GM12878 (cell line): ENCODE measurements around the gene SYT1. TPM values are rescaled to one million over a fixed set of nuclear protein-coding genes. Genes with fewer than 3 reads are reported as not detected.

ENCODE experiments used
- ATAC-seq: fragments of 200-7000 bp; cut with Tn5 transposase; 3 replicates; pipeline ENCODE4 v1.9.1; 2020; ENCODE audit warnings: mild to moderate bottlenecking, moderate library complexity
- BruUV-seq: library from RNA; stranded (reverse); fragments of 400-500 nt; replicated peaks from 2 replicates; lab custom pipeline; 2021; lab: Mats Ljungman, UMichigan
- CTCF ChIA-PET: fragments of 300-600 bp; sonication (Branson Sonifier 250); formaldehyde crosslinking; extraction: SDS; loops from one replicate; lab custom pipeline; 2021; ENCODE audit warnings: inconsistent platforms; lab: Yijun Ruan, JAX
- POLR2A ChIA-PET: fragments of 350-600 bp; formaldehyde crosslinking; extraction: SDS; loops from one replicate; lab custom pipeline; 2021; ENCODE audit warnings: inconsistent platforms; lab: Charles Lee
- RAD21 ChIA-PET: fragments of 300-600 bp; sonication (Branson Sonifier 250); formaldehyde crosslinking; loops from one replicate; lab custom pipeline; 2023; ENCODE audit warnings: antibody characterized with exemption; ENCODE audit not compliant: unreplicated experiment; lab: Charles Lee
- SMC1A ChIA-PET: fragments of 300-600 bp; sonication (Branson Sonifier 250); formaldehyde crosslinking; loops from one replicate; lab custom pipeline; 2023; ENCODE audit not compliant: unreplicated experiment, uncharacterized antibody; lab: Charles Lee
- DNase-seq: peaks from one replicate; pipeline ENCODE4 v3.0.0-alpha.2; 2011; ENCODE audit warnings: low read depth, low spot score
- FAIRE-seq: peaks from 3 replicates; lab custom pipeline; 2011; peaks lifted over from hg19 to GRCh38; lab: Jason Lieb, UNC
- H2AFZ ChIP-seq: 2 replicates; pipeline ENCODE4 v1.6.0; 2011; ENCODE audit warnings: low read depth, low read length, control low read depth; ENCODE audit not compliant: control insufficient read depth
- H3K27ac ChIP-seq: 2 replicates; pipeline ENCODE4 v1.5.1; 2011; ENCODE audit warnings: control low read depth; ENCODE audit not compliant: control insufficient read depth, insufficient read depth
- H3K27me3 ChIP-seq, 2 experiments: replicated peaks in 1 of 2; 2 replicates each; pipeline versions ENCODE4 v1.6.0 to v1.6.1; 2011; ENCODE audit warnings: low read length in 1 of 2; ENCODE audit not compliant: control insufficient read depth in 2 of 2, insufficient read depth in 2 of 2
- H3K36me3 ChIP-seq, 2 experiments: 2 replicates each; pipeline ENCODE4 v1.5.1; 2011; ENCODE audit warnings: low read length in 1 of 2; ENCODE audit not compliant: control insufficient read depth in 2 of 2, insufficient read depth in 2 of 2
- H3K4me1 ChIP-seq: 2 replicates; pipeline ENCODE4 v1.6.1; 2011; ENCODE audit warnings: mild to moderate bottlenecking, low read length, moderate library complexity, mixed read lengths; ENCODE audit not compliant: control insufficient read depth, insufficient read depth
- H3K4me2 ChIP-seq: 2 replicates; pipeline ENCODE4 v1.6.0; 2011; ENCODE audit warnings: control low read depth; ENCODE audit not compliant: control insufficient read depth, insufficient read depth
- H3K4me3 ChIP-seq: fragments of 200-600 bp; sonication (generic); 2 replicates; pipeline ENCODE4 v1.5.1; 2016
- H3K79me2 ChIP-seq: 2 replicates; pipeline ENCODE4 v1.6.0; 2011; ENCODE audit warnings: low read length; ENCODE audit not compliant: control insufficient read depth, insufficient read depth
- H3K9ac ChIP-seq: 2 replicates; pipeline ENCODE4 v1.8.0; 2011; ENCODE audit warnings: low read length, control low read depth, mixed read lengths; ENCODE audit not compliant: control insufficient read depth, insufficient read depth
- H3K9me3 ChIP-seq: replicated peaks from 3 replicates; pipeline ENCODE4 v1.5.1; 2011; ENCODE audit warnings: mild to moderate bottlenecking, low read length; ENCODE audit not compliant: control insufficient read depth, insufficient read depth
- H4K20me1 ChIP-seq: 2 replicates; pipeline ENCODE4 v1.6.0; 2011; ENCODE audit not compliant: control insufficient read depth, insufficient read depth
- CEBPB ChIP-seq, 2 experiments: fragments of 150-350 bp in 1 of 2; IDR thresholded peaks; 2 replicates each; pipeline ENCODE4 v1.6.1; 2012 to 2014; ENCODE audit warnings: low read depth in 2 of 2, low read length in 2 of 2, borderline replicate concordance in 1 of 2, inconsistent platforms in 1 of 2
- CREM ChIP-seq: IDR thresholded peaks from 2 replicates; pipeline ENCODE4 v1.6.1; 2014; ENCODE audit warnings: antibody characterized with exemption, low read depth
- EGR1 ChIP-seq, 2 experiments: IDR thresholded peaks; 1 replicate in 1 of 2; 2 replicates in 1 of 2; pipeline ENCODE4 v1.6.1; 2011 to 2012; ENCODE audit warnings: low read depth in 2 of 2, low read length in 2 of 2, borderline replicate concordance in 1 of 2, mild to moderate bottlenecking in 1 of 2, moderate library complexity in 1 of 2
- NFYB ChIP-seq: IDR thresholded peaks from 2 replicates; pipeline ENCODE4 v1.6.1; 2011; ENCODE audit warnings: low read depth, mild to moderate bottlenecking, low read length, improper control_type of control experiment, moderate library complexity; ENCODE audit not compliant: insufficient read depth
- NR2F1 ChIP-seq: fragments of 450-650 bp; conservative IDR thresholded peaks from 2 replicates; pipeline ENCODE4 v1.6.1; 2017; ENCODE audit warnings: mild to moderate bottlenecking
- RB1 ChIP-seq: fragments of 450-650 bp; formaldehyde crosslinking; IDR thresholded peaks from 2 replicates; pipeline ENCODE4 v1.6.1; 2017; ENCODE audit warnings: mild to moderate bottlenecking, borderline replicate concordance
- RELA ChIP-seq: fragments of 450-650 bp; IDR thresholded peaks from 2 replicates; pipeline ENCODE4 v1.8.0; 2014; ENCODE audit warnings: borderline replicate concordance; ENCODE audit not compliant: partially characterized antibody
- SMAD5 ChIP-seq: IDR thresholded peaks from 2 replicates; pipeline ENCODE4 v1.6.1; 2016; ENCODE audit warnings: antibody characterized with exemption, low read depth
- SREBF1 ChIP-seq: IDR thresholded peaks from 2 replicates; pipeline ENCODE4 v1.6.1; 2012; ENCODE audit warnings: mild to moderate bottlenecking, low read length
- SREBF2 ChIP-seq: IDR thresholded peaks from 2 replicates; pipeline ENCODE4 v1.6.1; 2012; ENCODE audit warnings: mild to moderate bottlenecking, low read length
- STAT3 ChIP-seq: IDR thresholded peaks from 2 replicates; pipeline ENCODE4 v1.6.1; 2011; ENCODE audit warnings: low read depth, low read length, improper control_type of control experiment
- YBX1 ChIP-seq: fragments of 450-650 bp; IDR thresholded peaks from 2 replicates; pipeline ENCODE4 v1.6.1; 2016; ENCODE audit warnings: antibody characterized with exemption
- ZBED1 ChIP-seq: IDR thresholded peaks from 2 replicates; pipeline ENCODE4 v1.6.1; 2016; ENCODE audit warnings: borderline replicate concordance
- ZNF217 ChIP-seq: fragments of 450-650 bp; IDR thresholded peaks from 2 replicates; pipeline ENCODE4 v1.6.1; 2017; ENCODE audit warnings: antibody characterized with exemption, mild to moderate bottlenecking
- WGBS: methylation state at CpG from one replicate; pipeline ENCODE4 v1.1.6; 2016; ENCODE audit warnings: low lambda C conversion rate; ENCODE audit not compliant: insufficient replicate concordance, insufficient coverage; ENCODE audit errors: missing lambda C conversion rate; 5-methylcytosine and 5-hydroxymethylcytosine counted together
- in situ Hi-C: fragments of 300-500 bp; cut with MboI; formaldehyde crosslinking; loops from 9 replicates; pipeline ENCODE4 v1.14.3; 2018; ENCODE audit warnings: mixed read lengths
- intact Hi-C: fragments of 100-400 bp; cut with micrococcal nuclease; formaldehyde crosslinking; loops from one replicate; pipeline ENCODE4 v1.14.2; 2022; ENCODE audit not compliant: unreplicated experiment
- polyA plus RNA-seq, 11 experiments: library from polyadenylated mRNA; depleted of rRNA in 4 of 11; unstranded in 6 of 11; stranded (reverse) in 5 of 11; fragments of >200 nt; fragmentation: Nextera tagmentation in 4 of 11; fragmentation: Illumina TruSeq in 1 of 11; extraction: Ambion mirVana in 4 of 11; extraction: Trizol in 1 of 11; gene quantifications; 1 replicate in 1 of 11; 2 replicates in 10 of 11; pipeline versions ENCODE4 v1.2.1 to v1.2.3, GENCODE V29; 2011 to 2016; ENCODE audit warnings: inconsistent platforms in 2 of 11, missing spikeins in 2 of 11, low read depth in 1 of 11
- total RNA-seq, 4 experiments: library from RNA; depleted of rRNA in 3 of 4; stranded (reverse); fragments of >200 nt in 3 of 4; fragmentation: Illumina TruSeq in 1 of 4; extraction: Trizol in 1 of 4; gene quantifications; 2 replicates each; pipeline versions ENCODE4 v1.2.1 to v1.2.3, GENCODE V29; 2013 to 2021
- TF ChIP-seq, protein P1 (sequence below): fragments of 450-650 bp; IDR thresholded peaks from 2 replicates; pipeline ENCODE4 v1.6.1; 2016; ENCODE audit warnings: mild to moderate bottlenecking
- TF ChIP-seq, protein P2 (sequence below): IDR thresholded peaks from 2 replicates; pipeline ENCODE4 v1.6.1; 2012; ENCODE audit warnings: low read depth, low read length, improper control_type of control experiment
- TF ChIP-seq, protein P3 (sequence below): fragments of 150-350 bp; IDR thresholded peaks from 2 replicates; pipeline ENCODE4 v1.6.1; 2016; ENCODE audit warnings: low read depth, low read length
- TF ChIP-seq, protein P4 (sequence below): IDR thresholded peaks from 2 replicates; pipeline ENCODE4 v1.6.1; 2011; ENCODE audit warnings: low read depth, low read length, improper control_type of control experiment, borderline replicate concordance
- TF ChIP-seq, protein P5 (sequence below): IDR thresholded peaks from 2 replicates; pipeline ENCODE4 v1.6.1; 2012; ENCODE audit warnings: low read depth, low read length, improper control_type of control experiment

Gene SYT1
- total and polyA plus RNA-seq, 10 of the 15 experiments (the other 5 are each of a cell fraction or from before 2014, with no cell fraction given) = 0.10 to 0.28 TPM; not detected in 8

DNA sequence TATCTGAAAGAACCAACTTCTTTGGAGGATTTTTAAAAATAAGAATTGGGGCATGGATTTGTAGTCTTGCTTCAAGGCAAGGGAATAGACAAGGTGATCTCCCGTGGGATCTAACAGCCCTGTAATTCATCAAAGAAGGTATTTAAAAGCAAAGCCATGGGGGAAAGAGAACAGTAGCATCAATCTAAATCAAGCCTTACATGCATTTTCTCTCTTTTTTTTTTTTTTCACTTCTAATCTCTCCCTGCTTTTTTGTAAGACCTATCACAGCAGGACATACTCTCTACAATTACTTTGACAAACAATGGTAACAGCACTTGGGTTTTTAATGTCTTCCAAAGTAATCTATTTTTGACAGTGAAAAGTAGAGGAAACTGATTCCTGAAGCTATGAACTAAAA, 458.3 kb downstream of the SYT1 start:
- Histone ChIP-seq H4K20me1 (no peaks in the 10 kb centered on the region), H3K4me1 (no peaks in the 10 kb centered on the region), H3K4me3 (no peak overlapping the region), H2AFZ (no peak overlapping the region), H3K79me2 (no peaks in the 10 kb centered on the region), H3K4me2 (no peak overlapping the region), H3K36me3 (no peaks in the 10 kb centered on the region), H3K9ac (no peak overlapping the region), H3K27ac (no peak overlapping the region), H3K9me3 (no peaks in the 10 kb centered on the region), H3K27me3 (no peaks in the 10 kb centered on the region; a peak in 1 of 4 replicates)
- in situ Hi-C loops = no loop called here
- ChIA-PET SMC1A (interaction anchor here (1.4 kb wide), 1 partner anchor 327 kb away, joined by 3 read pairs; no protein-coding TSS in a partner anchor), CTCF (no interaction called here), POLR2A (no interaction called here), RAD21 (no interaction called here)
- intact Hi-C loops = no loop called here
- no TSS peak for BruUV-seq
- WGBS = 67% methylated on average over 1 of the region's 1 CpG
- ATAC-seq = no peak
- DNase-seq = no peak
- TF ChIP-seq, protein P1, sequence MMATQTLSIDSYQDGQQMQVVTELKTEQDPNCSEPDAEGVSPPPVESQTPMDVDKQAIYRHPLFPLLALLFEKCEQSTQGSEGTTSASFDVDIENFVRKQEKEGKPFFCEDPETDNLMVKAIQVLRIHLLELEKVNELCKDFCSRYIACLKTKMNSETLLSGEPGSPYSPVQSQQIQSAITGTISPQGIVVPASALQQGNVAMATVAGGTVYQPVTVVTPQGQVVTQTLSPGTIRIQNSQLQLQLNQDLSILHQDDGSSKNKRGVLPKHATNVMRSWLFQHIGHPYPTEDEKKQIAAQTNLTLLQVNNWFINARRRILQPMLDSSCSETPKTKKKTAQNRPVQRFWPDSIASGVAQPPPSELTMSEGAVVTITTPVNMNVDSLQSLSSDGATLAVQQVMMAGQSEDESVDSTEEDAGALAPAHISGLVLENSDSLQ = no peak
- TF ChIP-seq, protein P2, sequence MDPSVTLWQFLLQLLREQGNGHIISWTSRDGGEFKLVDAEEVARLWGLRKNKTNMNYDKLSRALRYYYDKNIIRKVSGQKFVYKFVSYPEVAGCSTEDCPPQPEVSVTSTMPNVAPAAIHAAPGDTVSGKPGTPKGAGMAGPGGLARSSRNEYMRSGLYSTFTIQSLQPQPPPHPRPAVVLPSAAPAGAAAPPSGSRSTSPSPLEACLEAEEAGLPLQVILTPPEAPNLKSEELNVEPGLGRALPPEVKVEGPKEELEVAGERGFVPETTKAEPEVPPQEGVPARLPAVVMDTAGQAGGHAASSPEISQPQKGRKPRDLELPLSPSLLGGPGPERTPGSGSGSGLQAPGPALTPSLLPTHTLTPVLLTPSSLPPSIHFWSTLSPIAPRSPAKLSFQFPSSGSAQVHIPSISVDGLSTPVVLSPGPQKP = no peak
- TF ChIP-seq RELA (no peak), RB1 (no peak), EGR1 (IDR thresholded peaks at IDR 0.05; ENCODE audit: borderline replicate concordance in 1 of 2, low read depth in 2 of 2, low read length in 2 of 2) (no peak), YBX1 (no peak), SMAD5 (no peak), CREM (no peak), NR2F1 (no peak), ZNF217 (no peak), SREBF2 (no peak), CEBPB (IDR thresholded peaks at IDR 0.05; ENCODE audit: borderline replicate concordance in 1 of 2, low read depth in 2 of 2, low read length in 2 of 2) (no peak), ZBED1 (no peak), STAT3 (no peak), SREBF1 (no peak), NFYB (no peak)
- TF ChIP-seq, protein P3, sequence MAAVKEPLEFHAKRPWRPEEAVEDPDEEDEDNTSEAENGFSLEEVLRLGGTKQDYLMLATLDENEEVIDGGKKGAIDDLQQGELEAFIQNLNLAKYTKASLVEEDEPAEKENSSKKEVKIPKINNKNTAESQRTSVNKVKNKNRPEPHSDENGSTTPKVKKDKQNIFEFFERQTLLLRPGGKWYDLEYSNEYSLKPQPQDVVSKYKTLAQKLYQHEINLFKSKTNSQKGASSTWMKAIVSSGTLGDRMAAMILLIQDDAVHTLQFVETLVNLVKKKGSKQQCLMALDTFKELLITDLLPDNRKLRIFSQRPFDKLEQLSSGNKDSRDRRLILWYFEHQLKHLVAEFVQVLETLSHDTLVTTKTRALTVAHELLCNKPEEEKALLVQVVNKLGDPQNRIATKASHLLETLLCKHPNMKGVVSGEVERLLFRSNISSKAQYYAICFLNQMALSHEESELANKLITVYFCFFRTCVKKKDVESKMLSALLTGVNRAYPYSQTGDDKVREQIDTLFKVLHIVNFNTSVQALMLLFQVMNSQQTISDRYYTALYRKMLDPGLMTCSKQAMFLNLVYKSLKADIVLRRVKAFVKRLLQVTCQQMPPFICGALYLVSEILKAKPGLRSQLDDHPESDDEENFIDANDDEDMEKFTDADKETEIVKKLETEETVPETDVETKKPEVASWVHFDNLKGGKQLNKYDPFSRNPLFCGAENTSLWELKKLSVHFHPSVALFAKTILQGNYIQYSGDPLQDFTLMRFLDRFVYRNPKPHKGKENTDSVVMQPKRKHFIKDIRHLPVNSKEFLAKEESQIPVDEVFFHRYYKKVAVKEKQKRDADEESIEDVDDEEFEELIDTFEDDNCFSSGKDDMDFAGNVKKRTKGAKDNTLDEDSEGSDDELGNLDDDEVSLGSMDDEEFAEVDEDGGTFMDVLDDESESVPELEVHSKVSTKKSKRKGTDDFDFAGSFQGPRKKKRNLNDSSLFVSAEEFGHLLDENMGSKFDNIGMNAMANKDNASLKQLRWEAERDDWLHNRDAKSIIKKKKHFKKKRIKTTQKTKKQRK = no peak
- TF ChIP-seq, protein P4, sequence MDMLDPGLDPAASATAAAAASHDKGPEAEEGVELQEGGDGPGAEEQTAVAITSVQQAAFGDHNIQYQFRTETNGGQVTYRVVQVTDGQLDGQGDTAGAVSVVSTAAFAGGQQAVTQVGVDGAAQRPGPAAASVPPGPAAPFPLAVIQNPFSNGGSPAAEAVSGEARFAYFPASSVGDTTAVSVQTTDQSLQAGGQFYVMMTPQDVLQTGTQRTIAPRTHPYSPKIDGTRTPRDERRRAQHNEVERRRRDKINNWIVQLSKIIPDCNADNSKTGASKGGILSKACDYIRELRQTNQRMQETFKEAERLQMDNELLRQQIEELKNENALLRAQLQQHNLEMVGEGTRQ = no peak
- TF ChIP-seq, protein P5, sequence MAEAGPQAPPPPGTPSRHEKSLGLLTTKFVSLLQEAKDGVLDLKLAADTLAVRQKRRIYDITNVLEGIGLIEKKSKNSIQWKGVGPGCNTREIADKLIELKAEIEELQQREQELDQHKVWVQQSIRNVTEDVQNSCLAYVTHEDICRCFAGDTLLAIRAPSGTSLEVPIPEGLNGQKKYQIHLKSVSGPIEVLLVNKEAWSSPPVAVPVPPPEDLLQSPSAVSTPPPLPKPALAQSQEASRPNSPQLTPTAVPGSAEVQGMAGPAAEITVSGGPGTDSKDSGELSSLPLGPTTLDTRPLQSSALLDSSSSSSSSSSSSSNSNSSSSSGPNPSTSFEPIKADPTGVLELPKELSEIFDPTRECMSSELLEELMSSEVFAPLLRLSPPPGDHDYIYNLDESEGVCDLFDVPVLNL = no peak
- no peak for FAIRE-seq
